BJ (cell line): ENCODE data around the gene HM13. TPM values are rescaled to one million over a fixed set of nuclear protein-coding genes. Genes with fewer than 3 reads are reported as not detected.
A peak's percentile ranks its signal among the peaks of the same experiment; 100 is the strongest.
"Not testable (repeated sequence)": the region's sequence is repeated elsewhere in the genome, so short reads cannot be mapped to it uniquely, and the experiment has no call there.

Experiments used
- CTCF ChIA-PET: fragments of 350-600 bp; formaldehyde crosslinking; extraction: SDS; loops from one replicate; lab custom pipeline; 2021; ENCODE audit warnings: antibody characterized with exemption, inconsistent platforms; lab: Yijun Ruan, JAX
- POLR2A ChIA-PET: fragments of 300-600 bp; sonication (Branson Sonifier 250); formaldehyde crosslinking; extraction: SDS; loops from one replicate; lab custom pipeline; 2021; ENCODE audit warnings: antibody characterized with exemption; lab: Charles Lee
- DNase-seq: peaks from one replicate; pipeline ENCODE4 v3.0.0-alpha.2; 2011; ENCODE audit warnings: low read depth
- H3K27me3 ChIP-seq: 2 replicates; pipeline ENCODE4 v1.6.0; 2011; ENCODE audit warnings: low read length; ENCODE audit not compliant: control insufficient read depth, insufficient read depth
- H3K36me3 ChIP-seq: 2 replicates; pipeline ENCODE4 v1.5.1; 2011; ENCODE audit warnings: low read length; ENCODE audit not compliant: control insufficient read depth, insufficient read depth
- H3K4me3 ChIP-seq: 2 replicates; pipeline ENCODE4 v1.5.1; 2011; ENCODE audit warnings: low read depth, mild to moderate bottlenecking, control low read depth, low read length
- CTCF ChIP-seq: IDR thresholded peaks from 2 replicates; pipeline ENCODE4 v1.5.1; 2011; ENCODE audit warnings: low read depth, mild to moderate bottlenecking, control low read depth, inconsistent platforms, low read length, moderate library complexity; ENCODE audit not compliant: insufficient read depth
- polyA plus RNA-seq: library from polyadenylated mRNA; depleted of rRNA; stranded (reverse); fragments of >200 nt; gene quantifications from 2 replicates; pipeline ENCODE4 v1.2.3, GENCODE V29; 2011

Gene HM13
- polyA plus RNA-seq, 1 experiment, result 324 TPM

GRCh38 chr20:31572042-31572700 lies 57.9 kb downstream of the HM13 start:
- no peak for TF ChIP-seq CTCF
- H3K27me3 ChIP-seq, result no peaks in the 10 kb centered on the region
- POLR2A ChIA-PET, result interaction anchor here (0.6 kb wide), 2 partner anchors 20 to 150 kb away, joined by 6 to 7 read pairs; no protein-coding TSS in a partner anchor
- CTCF ChIA-PET, result interaction anchor here (0.7 to 11.1 kb wide), 6 partner anchors 9 to 149 kb away, joined by 3 to 454 read pairs (median 14); partner anchors contain the start of gene ID1
- peaks cover 5% of the 10 kb centered on the region for H3K36me3 ChIP-seq
- H3K4me3 ChIP-seq, result no peak overlapping the region; the same call in 1 of the 2 replicates
- DNase-seq, result no peak

GRCh38 chr20:31572701-31573554 lies 58.7 kb downstream of the HM13 start:
- peak; percentile 93 for DNase-seq
- CTCF ChIA-PET, result interaction anchor here (0.8 to 11.1 kb wide), 4 partner anchors 11 to 151 kb away, joined by 3 to 454 read pairs (median 12); partner anchors contain the start of gene ID1
- no peak for TF ChIP-seq CTCF
- Histone ChIP-seq H3K4me3 (peak overlapping the region; percentile 50), H3K36me3 (peaks cover 3% of the 10 kb centered on the region), H3K27me3 (no peaks in the 10 kb centered on the region)
- POLR2A ChIA-PET, result interaction anchor here (0.6 to 1.0 kb wide), 8 partner anchors 14 to 848 kb away, joined by 6 to 25 read pairs (median 10); no protein-coding TSS in a partner anchor

GRCh38 chr20:31573555-31574321 lies 59.5 kb downstream of the HM13 start:
- Histone ChIP-seq H3K4me3 (peak overlapping the region; percentile 50), H3K36me3 (peaks cover 2% of the 10 kb centered on the region; the same call in 1 of the 2 replicates), H3K27me3 (no peaks in the 10 kb centered on the region)
- TF ChIP-seq CTCF, result no peak
- CTCF ChIA-PET, result interaction anchor here (0.7 to 11.1 kb wide), 5 partner anchors 12 to 150 kb away, joined by 3 to 454 read pairs (median 5); partner anchors contain the start of gene ID1
- DNase-seq, result no peak
- POLR2A ChIA-PET, result interaction anchor here (0.8 to 1.0 kb wide), 3 partner anchors 13 to 34 kb away, joined by 6 to 10 read pairs (median 9); no protein-coding TSS in a partner anchor

GRCh38 chr20:31574986-31575385 lies 60.7 kb downstream of the HM13 start:
- POLR2A ChIA-PET, H3K27me3 ChIP-seq, H3K4me3 ChIP-seq, DNase-seq, H3K36me3 ChIP-seq: not testable (repeated sequence)
- CTCF ChIA-PET, result interaction anchor here (11.1 kb wide), 1 partner anchor 34 kb away, joined by 454 read pairs; the partner anchor contains the start of gene ID1

- no peak overlapping the region for H3K4me3 ChIP-seq
- no peaks in the 10 kb centered on the region for H3K36me3 ChIP-seq
- H3K27me3 ChIP-seq, result no peaks in the 10 kb centered on the region
- no peak for TF ChIP-seq CTCF
- no peak for DNase-seq
- ChIA-PET POLR2A (no interaction called here), CTCF (interaction anchor here (1.7 to 2.3 kb wide), 2 partner anchors 14 to 36 kb away, joined by 3 to 10 read pairs; no protein-coding TSS in a partner anchor)
Measured at GRCh38 chr20:31576751-31577150, 62.5 kb downstream of the HM13 start.
